ENCODE results near the gene ADAMTS17.

ADAMTS17 gene

GRCh38 chr15:100256101-100256969, 85.4 kb downstream of the ADAMTS17 start:
- DNase-seq: no peak
- Mint-ChIP-seq H3K27ac (peak overlapping the region in 1 of 2 donors; percentile 13), H3K9me3 (peaks cover 0 to 3% of the 10 kb centered on the region in 2 donors), H3K4me1 (no peaks in the 10 kb centered on the region), H3K27me3 (no peaks in the 10 kb centered on the region), H3K4me3 (no peak overlapping the region)
- ATAC-seq: no peak

- Mint-ChIP-seq H3K27me3 (no peaks in the 10 kb centered on the region), H3K9me3 (peaks cover 0 to 3% of the 10 kb centered on the region in 2 donors), H3K27ac (no peak overlapping the region), H3K4me1 (no peaks in the 10 kb centered on the region), H3K4me3 (no peak overlapping the region)
- no peak for ATAC-seq
- DNase-seq: no peak
These were observed 86.1 kb downstream of the ADAMTS17 start for GRCh38 chr15:100255644-100256043.

DNA sequence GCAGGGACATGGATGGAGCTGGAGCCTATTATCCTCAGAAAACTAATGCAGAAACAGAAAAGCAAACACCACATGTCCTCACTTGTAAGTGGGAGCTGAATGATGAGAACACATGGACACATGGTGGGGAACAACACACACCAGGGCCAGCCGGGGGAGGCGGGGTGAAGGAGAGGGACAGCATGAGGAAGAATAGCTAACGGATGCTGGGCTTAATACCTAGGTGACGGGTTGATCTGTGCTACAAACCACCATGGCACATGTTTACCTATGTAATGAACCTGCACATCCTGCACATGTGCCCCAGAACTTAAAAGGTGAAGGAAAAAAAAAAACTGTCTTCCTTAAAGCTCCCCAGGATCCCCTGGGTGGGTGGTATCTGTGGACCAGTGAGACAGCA, 87.1 kb downstream of the ADAMTS17 start:
- Mint-ChIP-seq H3K9me3 (peaks cover 0 to 3% of the 10 kb centered on the region in 2 donors), H3K4me3 (no peak overlapping the region)

GRCh38 chr15:100254285-100254684, 87.5 kb downstream of the ADAMTS17 start:
- no peaks in the 10 kb centered on the region for H3K27me3 Mint-ChIP-seq
- no peak overlapping the region for H3K4me3 Mint-ChIP-seq
- peak overlapping the region in 1 of 2 donors; percentile 81 for H3K27ac Mint-ChIP-seq
- H3K4me1 Mint-ChIP-seq: no peaks in the 10 kb centered on the region
- H3K9me3 Mint-ChIP-seq: peaks cover 0 to 3% of the 10 kb centered on the region in 2 donors
- no peak for DNase-seq
- no peak for ATAC-seq

More for the DNA sequence above, 87.1 kb downstream of the ADAMTS17 start:
- no peak for DNase-seq
- Mint-ChIP-seq H3K4me1 (no peaks in the 10 kb centered on the region), H3K27me3 (no peaks in the 10 kb centered on the region), H3K27ac (peak overlapping the region in 1 of 2 donors; percentile 81)
- no peak for ATAC-seq

GRCh38 chr15:100253640-100254039, 88.1 kb downstream of the ADAMTS17 start:
- Mint-ChIP-seq H3K27me3 (no peaks in the 10 kb centered on the region), H3K27ac (no peak overlapping the region), H3K4me1 (no peaks in the 10 kb centered on the region), H3K9me3 (peaks cover 0 to 3% of the 10 kb centered on the region in 2 donors), H3K4me3 (no peak overlapping the region)
- ATAC-seq: no peak
- peak in 1 of 2 donors; percentile 1 for DNase-seq

- Mint-ChIP-seq H3K4me3 (no peak overlapping the region), H3K27me3 (no peaks in the 10 kb centered on the region), H3K27ac (peak overlapping the region; percentile 19 to 71), H3K9me3 (peaks cover 0 to 2% of the 10 kb centered on the region in 2 donors), H3K4me1 (no peaks in the 10 kb centered on the region)
- ATAC-seq (no peak), DNase-seq (peak in 1 of 2 donors; percentile 1)
These were observed 88.9 kb downstream of the ADAMTS17 start for GRCh38 chr15:100252779-100253417.

DNA sequence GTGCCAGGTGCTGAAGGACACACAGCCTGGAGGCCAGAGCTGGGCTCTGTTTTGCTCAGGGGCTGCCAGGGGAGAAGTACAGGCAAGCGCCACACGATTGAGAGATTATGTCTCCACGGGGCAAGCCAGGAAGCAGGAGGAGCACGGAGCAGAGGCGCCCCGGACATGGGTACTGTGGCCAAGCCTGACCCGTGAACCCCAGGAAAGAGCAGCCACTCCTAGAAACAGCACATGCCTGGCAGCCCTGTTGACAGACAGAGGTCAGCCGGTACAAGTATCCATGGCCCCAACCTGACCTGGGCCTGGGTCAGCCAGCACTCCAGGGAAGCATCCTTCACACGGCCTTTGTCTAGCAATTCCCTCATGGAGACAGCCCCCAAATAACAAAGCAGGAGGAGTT, 89.4 kb downstream of the ADAMTS17 start:
- no peak for ATAC-seq
- Mint-ChIP-seq H3K9me3 (no peaks in the 10 kb centered on the region), H3K4me3 (no peak overlapping the region), H3K27me3 (no peaks in the 10 kb centered on the region), H3K4me1 (no peaks in the 10 kb centered on the region), H3K27ac (peak overlapping the region in 1 of 2 donors; percentile 71)
- DNase-seq: peak in 1 of 2 donors; percentile 1

- Mint-ChIP-seq H3K27ac (no peak overlapping the region), H3K4me3 (no peak overlapping the region), H3K27me3 (no peaks in the 10 kb centered on the region), H3K9me3 (no peaks in the 10 kb centered on the region), H3K4me1 (no peaks in the 10 kb centered on the region)
- no peak for ATAC-seq
- DNase-seq: no peak
These were observed 91.5 kb downstream of the ADAMTS17 start for GRCh38 chr15:100250176-100250800.

- peak overlapping the region in 1 of 2 donors; percentile 57 for H3K27ac Mint-ChIP-seq
- DNase-seq: no peak
- H3K4me1 Mint-ChIP-seq: no peaks in the 10 kb centered on the region
- H3K27me3 Mint-ChIP-seq: no peaks in the 10 kb centered on the region
- H3K9me3 Mint-ChIP-seq: no peaks in the 10 kb centered on the region
- ATAC-seq: no peak
- no peak overlapping the region for H3K4me3 Mint-ChIP-seq
These were observed 92.5 kb downstream of the ADAMTS17 start for GRCh38 chr15:100249096-100249815.

DNA sequence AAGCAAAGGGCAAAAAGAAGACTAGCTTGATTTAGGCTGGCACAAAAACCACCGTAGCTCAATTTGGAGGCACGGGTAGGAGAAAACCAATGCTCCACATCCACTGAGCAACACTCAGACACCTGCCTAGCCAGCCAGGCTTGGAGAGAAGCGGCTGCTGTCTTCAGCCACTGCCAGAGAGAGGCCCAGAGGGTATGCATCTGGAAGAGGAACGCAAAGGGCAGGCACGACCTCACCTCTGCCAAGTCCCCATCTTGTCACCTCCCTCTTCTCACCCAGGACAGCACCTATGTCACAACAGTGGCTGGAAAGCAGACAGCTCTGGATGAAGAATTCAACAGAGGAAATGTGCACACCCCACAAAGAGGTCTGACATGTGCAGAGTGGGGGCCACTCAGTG, 93.5 kb downstream of the ADAMTS17 start:
- H3K9me3 Mint-ChIP-seq: peaks cover 0 to 7% of the 10 kb centered on the region in 2 donors
- H3K4me1 Mint-ChIP-seq: no peaks in the 10 kb centered on the region
- ATAC-seq (no peak), DNase-seq (no peak)
- no peak overlapping the region for H3K4me3 Mint-ChIP-seq
- no peak overlapping the region for H3K27ac Mint-ChIP-seq
- no peaks in the 10 kb centered on the region for H3K27me3 Mint-ChIP-seq

DNA sequence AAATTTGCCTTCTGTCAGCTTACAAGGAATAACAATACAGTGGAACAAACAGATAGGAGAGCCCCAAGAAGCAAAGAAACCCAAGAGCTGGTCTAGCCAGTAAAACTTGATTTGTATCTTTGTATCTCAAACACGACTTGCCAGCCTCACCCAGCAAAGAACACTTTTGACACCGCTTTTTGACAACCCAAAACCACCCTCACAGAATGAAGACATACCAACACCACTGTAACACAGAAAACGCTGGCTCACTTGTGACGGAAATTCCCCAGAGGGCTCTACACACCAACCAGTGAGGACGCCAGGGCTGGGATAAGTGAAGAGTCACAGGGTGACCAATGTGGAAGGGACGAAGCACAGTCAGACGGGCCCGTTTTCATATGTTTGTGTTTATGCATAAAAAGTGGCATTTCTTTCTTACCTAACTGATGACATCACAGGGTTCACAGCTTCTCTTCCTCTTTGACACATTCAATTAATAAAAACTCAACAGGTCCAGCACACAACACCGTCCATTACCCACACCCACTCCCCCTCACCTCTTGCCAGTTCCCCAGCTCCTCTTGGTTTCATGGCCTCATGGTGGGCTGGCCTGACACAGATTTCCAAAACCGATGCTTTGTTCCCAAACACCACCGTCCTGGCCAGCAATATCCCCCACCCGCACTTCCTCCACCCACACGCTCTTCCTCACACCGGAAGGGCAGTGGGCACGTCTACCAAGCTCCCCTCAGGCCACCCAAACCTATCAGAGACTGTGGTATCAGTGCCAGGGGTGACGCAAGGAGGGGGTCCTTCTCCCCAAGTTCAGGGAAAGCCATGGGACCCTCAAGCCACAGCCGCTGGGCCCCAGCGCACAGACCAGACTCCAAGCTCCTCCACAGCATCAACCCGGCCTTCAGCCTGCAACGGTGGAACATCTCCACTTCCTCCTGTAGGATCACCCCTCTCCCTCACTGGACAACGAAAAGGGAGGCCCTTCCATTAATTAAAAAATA, 94.2 kb downstream of the ADAMTS17 start:
- Mint-ChIP-seq H3K27me3 (no peaks in the 10 kb centered on the region), H3K4me1 (no peaks in the 10 kb centered on the region), H3K4me3 (no peak overlapping the region), H3K27ac (no peak overlapping the region), H3K9me3 (peaks cover 0 to 11% of the 10 kb centered on the region in 2 donors)
- DNase-seq (no peak), ATAC-seq (no peak)

DNA sequence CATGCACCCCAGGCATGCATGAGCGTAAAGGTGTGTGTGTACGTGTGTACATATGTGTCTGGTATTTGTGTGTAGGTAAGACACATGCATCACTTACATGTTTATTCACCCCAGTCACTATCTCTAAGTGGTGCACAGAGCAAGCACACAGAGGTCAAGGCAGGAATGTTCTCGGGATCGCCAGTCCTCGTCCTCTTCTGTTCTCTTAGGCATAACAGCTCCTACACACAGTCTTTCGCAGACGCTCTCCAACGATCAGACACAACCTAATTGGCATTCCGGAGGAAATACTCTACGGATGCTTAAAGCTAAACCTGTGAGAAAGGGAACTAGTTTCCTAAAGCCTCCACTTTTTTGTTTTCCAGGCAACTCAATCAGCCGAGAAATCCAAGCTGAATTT, 95.9 kb downstream of the ADAMTS17 start:
- Mint-ChIP-seq H3K27me3 (no peaks in the 10 kb centered on the region), H3K4me1 (no peaks in the 10 kb centered on the region), H3K27ac (no peak overlapping the region), H3K4me3 (no peak overlapping the region), H3K9me3 (peaks cover 0 to 11% of the 10 kb centered on the region in 2 donors)
- DNase-seq (no peak), ATAC-seq (no peak)

DNA sequence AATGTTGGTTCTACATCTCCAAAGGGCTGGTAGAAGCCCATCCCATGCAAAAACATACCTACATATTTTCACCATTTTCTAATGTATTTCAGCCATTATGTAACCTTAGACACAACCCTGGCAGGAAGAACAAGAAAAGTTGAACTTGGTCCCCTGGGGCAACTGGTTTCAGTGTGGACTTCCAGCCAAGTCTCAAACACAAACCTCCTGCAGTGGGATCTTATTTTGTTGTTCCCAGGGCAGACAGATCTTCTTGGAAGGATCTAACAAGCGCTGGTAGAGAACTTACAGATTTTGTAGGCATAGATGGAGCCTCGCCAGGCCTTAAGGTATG, 96.3 kb downstream of the ADAMTS17 start:
- peaks cover 0 to 11% of the 10 kb centered on the region in 2 donors for H3K9me3 Mint-ChIP-seq
- no peak for ATAC-seq
- no peaks in the 10 kb centered on the region for H3K4me1 Mint-ChIP-seq
- no peak for DNase-seq
- no peak overlapping the region for H3K4me3 Mint-ChIP-seq
- H3K27ac Mint-ChIP-seq: no peak overlapping the region
- no peaks in the 10 kb centered on the region for H3K27me3 Mint-ChIP-seq

DNA sequence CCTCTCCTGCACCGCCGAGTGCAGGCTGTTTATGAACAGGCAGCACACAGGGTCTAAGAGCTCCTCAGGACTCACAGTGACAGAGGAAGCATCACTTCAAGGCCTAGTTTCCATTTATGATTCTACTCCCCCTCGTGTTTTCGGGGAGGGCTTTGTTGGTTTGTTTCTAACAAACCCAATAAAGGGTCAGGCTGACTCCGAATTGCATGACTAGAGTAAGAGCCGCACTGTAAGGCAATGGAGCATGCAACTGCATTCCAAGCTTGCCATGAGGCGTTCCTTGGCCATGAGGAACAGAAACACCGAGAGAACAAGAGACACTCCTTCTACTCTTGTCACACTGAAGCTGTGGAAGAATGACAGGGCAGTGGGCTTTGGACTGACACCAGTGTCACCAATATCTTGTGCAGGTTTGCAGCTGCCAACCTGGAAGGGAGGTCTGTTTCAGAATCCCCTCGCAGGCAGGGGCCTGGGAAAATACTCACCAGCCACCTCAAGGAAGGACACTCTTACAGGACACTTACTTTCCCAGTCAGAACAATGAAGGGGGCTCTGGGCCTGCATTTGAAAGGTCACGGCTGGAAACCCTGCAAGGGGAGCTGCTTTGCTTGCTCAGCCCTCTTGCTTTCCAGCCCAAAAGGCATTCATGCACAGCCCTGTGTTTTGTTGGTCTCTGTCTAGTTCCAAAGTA, 96.8 kb downstream of the ADAMTS17 start:
- peaks cover 0 to 11% of the 10 kb centered on the region in 2 donors for H3K9me3 Mint-ChIP-seq

More for the DNA sequence above, 96.8 kb downstream of the ADAMTS17 start:
- ATAC-seq: no peak
- Mint-ChIP-seq H3K27me3 (no peaks in the 10 kb centered on the region), H3K4me1 (no peaks in the 10 kb centered on the region), H3K4me3 (no peak overlapping the region), H3K27ac (no peak overlapping the region)
- no peak for DNase-seq

Data from stimulated activated naive CD8-positive, alpha-beta T cell treated with anti-CD3 and anti-CD28 coated beads, Interleukin-15, amount 100 ng/mL, for 72 hours (primary cell).